ENCODE data around the gene ADSS1.

The ADSS1 gene

GRCh38 chr14:104723651-104724406 is at the start of gene ADSS1:
Gene ADSS1, plus strand, starts transcription at chr14:104724229. Its CDS starts 42 bp downstream, at chr14:104724271.
- no peak for DNase-seq (ENCODE audit: low spot score)

- DNase-seq (ENCODE audit: low spot score), result no peak
Measured at GRCh38 chr14:104675447-104675846, 48.6 kb upstream of the ADSS1 start.

DNA sequence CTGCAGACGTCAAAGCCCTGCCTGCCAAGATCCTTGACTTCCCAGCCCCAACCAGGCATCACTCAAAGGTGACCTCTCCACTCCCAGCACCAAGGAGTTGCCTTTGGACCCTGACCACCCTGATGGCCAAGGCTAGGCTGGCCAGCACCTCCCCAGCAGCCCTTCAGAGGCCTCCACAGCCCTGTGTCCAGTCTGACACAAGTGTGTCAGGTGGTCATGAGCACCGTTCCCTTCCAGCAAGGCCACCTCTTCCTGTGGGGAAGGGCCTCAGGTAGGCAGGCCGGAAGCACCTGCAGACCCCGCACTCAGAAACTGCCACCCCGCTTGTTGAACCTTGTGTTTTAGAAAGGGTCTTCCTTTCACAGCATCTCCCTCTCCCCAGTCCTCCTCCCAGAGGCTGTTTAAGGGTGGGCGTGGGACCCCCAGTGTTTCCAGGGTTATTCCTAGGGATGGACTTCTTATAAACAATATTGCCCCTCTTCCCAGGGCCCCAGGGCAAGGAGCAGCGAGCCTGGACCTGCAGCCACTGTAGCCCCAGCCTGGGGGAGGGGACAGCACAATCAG is 47.8 kb upstream of the ADSS1 start:
- no peak for DNase-seq (ENCODE audit: low spot score)

DNA sequence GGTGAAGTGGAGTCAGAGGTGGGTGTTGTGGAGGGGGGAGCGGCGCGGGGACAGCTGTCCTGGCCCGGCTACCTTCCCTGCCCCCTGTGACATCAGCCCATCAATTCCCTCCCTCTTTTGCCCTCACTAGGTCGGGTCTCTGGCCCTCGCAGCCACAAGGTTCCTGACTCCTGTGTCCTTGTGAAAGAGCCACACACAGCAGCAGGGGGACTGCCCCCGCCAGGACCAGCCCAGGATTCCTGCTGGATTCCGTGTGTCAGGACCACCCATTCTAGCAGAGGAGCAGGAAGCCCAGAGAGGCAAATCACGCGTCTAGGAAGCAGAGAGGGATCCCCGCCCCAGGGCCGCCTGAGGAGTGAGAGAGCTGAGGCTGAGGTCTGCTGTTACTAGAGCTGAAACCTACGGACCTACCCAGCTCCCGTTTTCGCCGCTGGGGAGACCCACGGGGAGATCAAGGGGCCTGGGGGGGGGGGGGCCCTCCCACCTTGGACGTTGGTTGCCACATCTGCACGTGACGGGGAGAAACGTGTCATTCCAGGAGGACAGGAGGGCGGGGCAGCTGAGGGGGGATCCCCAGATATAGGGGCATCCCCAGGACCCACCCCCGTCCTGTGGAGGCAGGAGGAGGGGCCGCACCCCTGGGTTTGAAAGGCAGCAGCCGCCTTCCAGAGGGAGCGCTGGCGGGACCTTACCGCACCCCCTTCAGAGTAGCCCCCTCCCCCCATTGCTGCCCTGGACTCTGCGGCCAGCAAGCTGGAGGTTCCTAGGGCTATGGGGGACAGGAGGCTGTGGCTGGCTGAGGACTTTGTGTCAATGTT is 47.1 kb upstream of the ADSS1 start:
- DNase-seq (ENCODE audit: low spot score), result no peak

- DNase-seq (ENCODE audit: low spot score), result peak; percentile 53
Measured at GRCh38 chr14:104677512-104678332, 46.3 kb upstream of the ADSS1 start.

DNA sequence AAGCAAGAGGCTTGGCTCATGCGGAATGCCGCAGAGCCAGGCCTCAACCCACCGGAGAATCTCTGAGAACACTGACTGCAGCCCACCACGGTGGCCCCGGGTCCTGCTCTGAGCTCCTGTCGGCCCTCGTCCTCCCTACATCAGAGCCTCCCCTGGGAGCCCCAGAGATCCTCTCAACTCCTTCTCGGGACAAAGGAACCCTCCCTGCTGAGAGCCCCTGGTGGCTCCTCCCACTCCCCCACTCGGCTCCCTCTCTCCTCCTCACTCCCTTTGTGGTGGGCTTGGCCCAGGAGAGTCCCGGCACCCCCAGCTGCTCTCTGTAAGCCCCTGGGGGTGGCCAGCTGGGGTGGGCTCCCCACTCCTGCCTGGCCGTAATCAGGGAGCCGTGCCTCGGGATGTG is 45.7 kb upstream of the ADSS1 start:
- DNase-seq (ENCODE audit: low spot score), result no peak

- DNase-seq (ENCODE audit: low spot score), result no peak
Measured at GRCh38 chr14:104678901-104679705, 44.9 kb upstream of the ADSS1 start.

- DNase-seq (ENCODE audit: low spot score), result no peak
Measured at GRCh38 chr14:104680056-104680805, 43.8 kb upstream of the ADSS1 start.

GRCh38 chr14:104680806-104681688 is 43.0 kb upstream of the ADSS1 start:
- peak; percentile 63 for DNase-seq (ENCODE audit: low spot score)

DNA sequence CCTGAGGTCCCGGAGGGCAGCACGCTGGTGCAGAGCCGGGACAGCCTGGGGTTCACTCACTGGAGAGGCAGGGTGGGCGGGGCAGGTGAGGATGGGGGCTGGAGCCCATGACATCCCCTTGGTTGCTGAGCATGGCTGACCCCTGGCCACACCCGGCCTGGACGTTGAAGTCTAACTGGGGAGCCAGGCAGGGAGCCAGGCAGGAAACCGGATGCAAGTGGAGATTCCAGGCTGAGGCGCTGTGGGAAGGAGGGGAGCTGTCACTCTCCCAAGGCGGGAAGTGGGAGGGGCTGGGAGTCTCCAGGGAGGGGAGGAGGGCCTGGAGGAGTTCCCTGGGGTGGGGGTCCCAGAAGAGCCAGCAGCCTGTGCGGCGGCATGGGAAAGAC is 42.3 kb upstream of the ADSS1 start:
- DNase-seq (ENCODE audit: low spot score), result peak; percentile 80

DNA sequence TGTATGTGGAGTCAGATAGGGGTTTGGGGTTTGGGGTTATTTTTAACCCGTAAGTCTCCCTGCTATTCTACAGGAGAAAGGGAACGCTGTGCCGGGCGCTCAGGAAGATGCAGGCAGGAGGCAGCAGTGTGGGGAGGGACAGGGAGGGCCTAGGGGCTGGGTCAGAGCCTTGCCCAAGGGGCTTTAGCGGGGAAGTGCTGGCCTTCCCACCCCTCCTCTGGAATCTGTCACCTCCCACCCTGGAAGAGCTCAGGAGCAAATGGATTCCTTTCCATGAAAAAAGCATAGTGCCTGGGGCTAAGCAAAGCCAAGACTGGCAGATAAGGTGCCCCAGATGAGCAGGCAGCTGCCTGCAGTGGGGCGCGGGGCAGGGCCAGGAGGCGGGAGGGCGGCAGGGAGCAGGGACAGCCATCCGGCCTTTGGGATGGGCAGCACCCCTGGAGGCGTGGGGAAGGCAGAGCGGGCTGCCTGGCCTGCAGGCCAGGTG is 41.9 kb upstream of the ADSS1 start:
- peak; percentile 57 for DNase-seq (ENCODE audit: low spot score)

- no peak for DNase-seq (ENCODE audit: low spot score)
Measured at GRCh38 chr14:104683653-104684448, 40.2 kb upstream of the ADSS1 start.

- DNase-seq (ENCODE audit: low spot score), result no peak
Measured at GRCh38 chr14:104684449-104684821, 39.6 kb upstream of the ADSS1 start.

- DNase-seq (ENCODE audit: low spot score), result peak; percentile 47
Measured at GRCh38 chr14:104685216-104685997, 38.6 kb upstream of the ADSS1 start.

GRCh38 chr14:104685998-104686610 is 37.9 kb upstream of the ADSS1 start:
- DNase-seq (ENCODE audit: low spot score), result no peak

GRCh38 chr14:104686624-104687517 is 37.2 kb upstream of the ADSS1 start:
- DNase-seq (ENCODE audit: low spot score), result no peak

All from cerebellar cortex (tissue), 1 donor.